NT2/D1 (cell line): ENCODE results near the gene ZMIZ2.

Source experiments
- SUZ12 ChIP-seq: IDR thresholded peaks from 2 replicates; pipeline ENCODE4 v1.6.1; 2011; ENCODE audit not compliant: insufficient read length, insufficient read depth; ENCODE audit errors: extremely low read depth
- YY1 ChIP-seq: IDR thresholded peaks from 2 replicates; pipeline ENCODE4 v1.6.1; 2011; ENCODE audit not compliant: insufficient read length, insufficient read depth

GRCh38 chr7:44738876-44739665 is 9.6 kb upstream of the ZMIZ2 start:
- TF ChIP-seq YY1 (no peak), SUZ12 (no peak)
